GM23248 (cell line): ENCODE measurements around the gene CDH3.

ENCODE experiments used
- EZH2 ChIP-seq: fragments of 200-600 bp; sonication (generic); IDR thresholded peaks from 2 replicates; pipeline ENCODE4 v1.6.1; 2018; ENCODE audit warnings: antibody characterized with exemption, mild to moderate bottlenecking; ENCODE audit not compliant: insufficient read depth, poor library complexity, severe bottlenecking
- EZH2phosphoT487 ChIP-seq: fragments of 200-600 bp; sonication (generic); IDR thresholded peaks from 2 replicates; pipeline ENCODE4 v1.6.1; 2018; ENCODE audit warnings: antibody characterized with exemption, moderate library complexity, mild to moderate bottlenecking, low read depth; ENCODE audit not compliant: insufficient read depth

DNA sequence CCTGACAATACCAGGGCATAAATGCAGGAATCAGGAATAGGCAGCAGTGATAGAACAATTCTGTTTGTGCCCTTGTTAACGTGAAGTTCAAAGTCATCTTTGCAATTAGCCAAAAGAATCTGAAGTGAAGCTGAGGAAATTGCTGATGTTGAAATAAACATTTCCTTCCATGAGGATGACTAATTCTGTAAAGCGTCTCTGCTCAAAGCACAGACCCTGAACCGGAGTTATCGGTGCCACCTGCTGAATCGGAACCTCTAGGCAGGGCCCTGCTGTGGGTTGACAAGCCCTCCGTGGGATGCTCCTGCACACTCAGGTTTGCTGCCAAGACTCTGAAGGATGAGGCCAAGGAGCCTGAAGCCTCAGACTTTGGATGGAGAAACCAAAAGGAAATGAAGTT is 55.0 kb downstream of the CDH3 start:
- TF ChIP-seq EZH2phosphoT487 = no peak
- no peak for TF ChIP-seq EZH2
